Tibial nerve (tissue), 4 donors: Measurements from ENCODE around the gene ELANE.

Experiments used
- CTCF ChIP-seq, 5 experiments: fragments of 200-600 bp in 3 of 5; fragments of 450-650 bp in 2 of 5; sonication (generic) in 3 of 5; IDR thresholded peaks; one replicate each; pipeline ENCODE4 v1.5.1; 2016 to 2019; ENCODE audit warnings: antibody characterized with exemption in 5 of 5, mild to moderate bottlenecking in 3 of 5, moderate library complexity in 2 of 5
- EP300 ChIP-seq, 2 donors: sonication (generic); formaldehyde crosslinking; IDR thresholded peaks; one replicate each; pipeline ENCODE4 v1.6.1; 2017; ENCODE audit warnings: antibody characterized with exemption in 2 of 2, mild to moderate bottlenecking in 1 of 2
- POLR2A ChIP-seq, 2 donors: fragments of 450-650 bp; IDR thresholded peaks; one replicate each; pipeline ENCODE4 v1.6.1; 2017; ENCODE audit warnings: antibody characterized with exemption in 2 of 2, mild to moderate bottlenecking in 2 of 2, moderate library complexity in 2 of 2

- TF ChIP-seq POLR2A (IDR thresholded peaks at IDR 0.05) (no peak), CTCF (IDR thresholded peaks at IDR 0.05) (no peak), EP300 (IDR thresholded peaks at IDR 0.05) (no peak)
These were observed 14.7 kb downstream of the ELANE start for GRCh38 chr19:866769-867300.
